Prostate gland (tissue), 2 donors: ENCODE measurements around the gene TRAF5. TPM values are rescaled to one million over a fixed set of nuclear protein-coding genes. Genes with fewer than 3 reads are reported as not detected.
"Not testable (repeated sequence)": the region's sequence is repeated elsewhere in the genome, so short reads cannot be mapped to it uniquely, and the experiment has no call there.

Experiments used
- DNase-seq: peaks from one replicate; pipeline ENCODE4 v3.0.0-alpha.2; 2019; ENCODE audit warnings: low spot score
- H3K27ac ChIP-seq, 2 donors: fragments of 200-600 bp; sonication (generic); 2 replicates each; pipeline ENCODE4 v1.5.1; 2017 to 2019
- H3K27me3 ChIP-seq: fragments of 200-600 bp; sonication (generic); replicated peaks from 2 replicates; pipeline ENCODE4 v1.5.1; 2019; ENCODE audit not compliant: insufficient read depth
- H3K36me3 ChIP-seq, 2 donors: fragments of 200-600 bp; sonication (generic); 1 replicate in 1 of 2; 2 replicates in 1 of 2; pipeline versions ENCODE4 v1.5.1 to v1.8.1; 2017 to 2019
- H3K4me1 ChIP-seq: fragments of 200-600 bp; sonication (generic); replicated peaks from 2 replicates; pipeline ENCODE4 v1.5.1; 2019
- H3K4me3 ChIP-seq, 2 donors: fragments of 200-600 bp; sonication (generic); 2 replicates each; pipeline ENCODE4 v1.5.1; 2017 to 2019
- H3K9me3 ChIP-seq: fragments of 200-600 bp; sonication (generic); 2 replicates; pipeline ENCODE4 v1.5.1; 2017
- POLR2A ChIP-seq: fragments of 450-650 bp; IDR thresholded peaks from one replicate; pipeline ENCODE4 v1.6.1; 2016; ENCODE audit warnings: antibody characterized with exemption, mild to moderate bottlenecking
- POLR2AphosphoS5 ChIP-seq: sonication (generic); formaldehyde crosslinking; IDR thresholded peaks from one replicate; pipeline ENCODE4 v1.6.1; 2017; ENCODE audit warnings: antibody characterized with exemption
- WGBS: methylation state at CpG from one replicate; pipeline ENCODE4 v1.1.5; 2018; 5-methylcytosine and 5-hydroxymethylcytosine counted together
- intact Hi-C: fragments of 100-400 bp; cut with DNase I; formaldehyde crosslinking; loops from one replicate; pipeline ENCODE4 v1.14.2; 2022
- total RNA-seq, 2 donors: library from RNA; depleted of rRNA; stranded (reverse); fragments of >200 nt; gene quantifications; one replicate each; pipeline ENCODE4 v1.1.0, GENCODE V29; 2016
- TF ChIP-seq, protein P1 (sequence below), 4 experiments: fragments of 200-600 bp in 2 of 4; fragments of 450-650 bp in 2 of 4; sonication (generic) in 2 of 4; IDR thresholded peaks; 1 replicate in 3 of 4; 2 replicates in 1 of 4; pipeline ENCODE4 v1.5.1; 2016 to 2019; ENCODE audit warnings: antibody characterized with exemption in 4 of 4, mild to moderate bottlenecking in 2 of 4, moderate library complexity in 2 of 4

Gene TRAF5
- total RNA-seq, 2 donors from 2014 or later = 8.0 to 12.6 TPM

GRCh38 chr1:211347077-211347844 lies 20.6 kb downstream of the TRAF5 start:
- no peaks in the 10 kb centered on the region for H3K27me3 ChIP-seq
- intact Hi-C loops = no loop called here
- no peak overlapping the region for H3K27ac ChIP-seq
- no peak for TF ChIP-seq POLR2AphosphoS5
- TF ChIP-seq, protein P1, sequence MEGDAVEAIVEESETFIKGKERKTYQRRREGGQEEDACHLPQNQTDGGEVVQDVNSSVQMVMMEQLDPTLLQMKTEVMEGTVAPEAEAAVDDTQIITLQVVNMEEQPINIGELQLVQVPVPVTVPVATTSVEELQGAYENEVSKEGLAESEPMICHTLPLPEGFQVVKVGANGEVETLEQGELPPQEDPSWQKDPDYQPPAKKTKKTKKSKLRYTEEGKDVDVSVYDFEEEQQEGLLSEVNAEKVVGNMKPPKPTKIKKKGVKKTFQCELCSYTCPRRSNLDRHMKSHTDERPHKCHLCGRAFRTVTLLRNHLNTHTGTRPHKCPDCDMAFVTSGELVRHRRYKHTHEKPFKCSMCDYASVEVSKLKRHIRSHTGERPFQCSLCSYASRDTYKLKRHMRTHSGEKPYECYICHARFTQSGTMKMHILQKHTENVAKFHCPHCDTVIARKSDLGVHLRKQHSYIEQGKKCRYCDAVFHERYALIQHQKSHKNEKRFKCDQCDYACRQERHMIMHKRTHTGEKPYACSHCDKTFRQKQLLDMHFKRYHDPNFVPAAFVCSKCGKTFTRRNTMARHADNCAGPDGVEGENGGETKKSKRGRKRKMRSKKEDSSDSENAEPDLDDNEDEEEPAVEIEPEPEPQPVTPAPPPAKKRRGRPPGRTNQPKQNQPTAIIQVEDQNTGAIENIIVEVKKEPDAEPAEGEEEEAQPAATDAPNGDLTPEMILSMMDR (IDR thresholded peaks at IDR 0.05) = no peak
- no peak for TF ChIP-seq POLR2A
- no peaks in the 10 kb centered on the region for H3K9me3 ChIP-seq
- no peak overlapping the region for H3K4me3 ChIP-seq
- no peak for DNase-seq
- WGBS = 91% methylated on average over 4 of the region's 4 CpGs
- no peaks in the 10 kb centered on the region for H3K36me3 ChIP-seq
- no peaks in the 10 kb centered on the region for H3K4me1 ChIP-seq

DNA sequence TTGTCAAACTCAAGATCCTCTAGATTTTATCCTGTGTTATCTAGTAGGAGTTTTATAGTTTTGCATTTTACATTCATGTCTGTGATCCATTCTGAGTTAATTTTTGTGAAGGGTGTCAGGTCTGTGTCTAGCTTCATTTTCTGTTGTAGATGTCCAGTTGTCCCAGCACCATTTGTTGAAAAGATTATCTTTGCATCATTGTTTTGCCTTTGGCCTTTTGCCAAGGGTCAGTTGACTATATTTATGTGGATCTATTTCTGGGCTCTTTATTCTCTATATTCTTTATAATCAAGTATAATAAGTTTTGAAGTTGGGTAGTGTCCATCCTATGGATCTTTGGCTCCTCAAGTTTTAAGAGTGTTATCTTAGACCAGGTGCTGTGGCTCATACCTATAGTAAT lies 21.9 kb downstream of the TRAF5 start:
- no peak for DNase-seq
- H3K4me1 ChIP-seq = no peaks in the 10 kb centered on the region
- no peak for TF ChIP-seq POLR2A
- TF ChIP-seq POLR2AphosphoS5 = no peak
- TF ChIP-seq, protein P1 (IDR thresholded peaks at IDR 0.05) = no peak
- no peak overlapping the region for H3K27ac ChIP-seq
- H3K4me3 ChIP-seq = no peak overlapping the region
- intact Hi-C loops = no loop called here
- no peaks in the 10 kb centered on the region for H3K9me3 ChIP-seq
- no peaks in the 10 kb centered on the region for H3K36me3 ChIP-seq
- no peaks in the 10 kb centered on the region for H3K27me3 ChIP-seq

DNA sequence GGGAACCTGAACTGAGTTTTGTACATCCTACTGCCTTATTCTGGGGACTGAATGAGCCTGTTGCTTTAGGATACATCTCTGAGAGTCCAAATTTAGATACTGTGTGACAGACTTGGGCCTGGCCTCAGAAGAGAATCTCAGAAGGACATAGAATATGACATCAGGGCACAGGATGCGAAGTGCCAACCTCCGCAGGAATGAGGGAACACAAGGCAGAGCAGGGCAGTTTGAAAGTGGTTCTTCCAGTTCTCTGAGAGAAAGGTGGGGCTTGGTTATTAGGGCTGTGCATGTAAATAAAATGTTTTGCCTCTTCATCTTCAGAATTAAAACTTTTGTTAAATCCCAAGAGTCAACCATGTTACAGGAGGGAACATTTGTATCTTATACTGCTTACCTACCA lies 23.1 kb downstream of the TRAF5 start:
- 48% methylated on average over 2 of the region's 2 CpGs for WGBS
- Histone ChIP-seq H3K27me3 (no peaks in the 10 kb centered on the region), H3K4me1 (no peaks in the 10 kb centered on the region), H3K36me3 (no peaks in the 10 kb centered on the region), H3K27ac (no peak overlapping the region), H3K4me3 (no peak overlapping the region), H3K9me3 (no peaks in the 10 kb centered on the region)
- DNase-seq = no peak
- no peak for TF ChIP-seq POLR2A
- TF ChIP-seq POLR2AphosphoS5 = peak; percentile 18
- intact Hi-C loops = no loop called here

DNA sequence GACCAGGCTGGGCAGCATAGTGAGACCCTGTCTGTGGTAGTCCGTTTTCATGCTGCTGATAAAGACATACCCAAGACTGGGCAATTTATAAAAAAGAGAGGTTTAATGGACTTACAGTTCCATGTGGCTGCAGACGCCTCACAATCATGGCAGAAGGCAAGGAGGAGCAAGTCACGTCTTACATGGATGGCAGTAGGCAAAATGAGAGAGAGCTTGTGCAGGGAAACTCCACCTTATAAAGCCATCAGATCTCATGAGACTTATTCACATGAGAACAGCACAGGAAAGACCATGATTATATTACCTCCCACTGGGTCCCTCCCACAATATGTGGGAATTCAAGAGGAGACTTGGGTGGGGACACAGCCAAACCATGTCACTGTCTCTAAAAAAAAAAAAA lies 25.4 kb downstream of the TRAF5 start:
- intact Hi-C loops, H3K27me3 ChIP-seq, H3K36me3 ChIP-seq, DNase-seq, H3K9me3 ChIP-seq, H3K27ac ChIP-seq, H3K4me3 ChIP-seq, H3K4me1 ChIP-seq: not testable (repeated sequence)
- 96% methylated on average over 3 of the region's 3 CpGs for WGBS

- intact Hi-C loops = no loop called here
- Histone ChIP-seq H3K9me3 (no peaks in the 10 kb centered on the region), H3K36me3 (no peaks in the 10 kb centered on the region), H3K4me1 (no peaks in the 10 kb centered on the region), H3K4me3 (no peak overlapping the region), H3K27me3 (no peaks in the 10 kb centered on the region), H3K27ac (no peak overlapping the region)
- 95% methylated on average over 2 of the region's 2 CpGs for WGBS
- TF ChIP-seq, protein P1 (IDR thresholded peaks at IDR 0.05) = no peak
- TF ChIP-seq POLR2AphosphoS5 (no peak), POLR2A (no peak)
- no peak for DNase-seq
These were observed 25.8 kb downstream of the TRAF5 start for GRCh38 chr1:211352465-211352864.

- Histone ChIP-seq H3K36me3 (no peaks in the 10 kb centered on the region), H3K27me3 (no peaks in the 10 kb centered on the region), H3K4me3 (no peak overlapping the region), H3K4me1 (no peaks in the 10 kb centered on the region), H3K9me3 (no peaks in the 10 kb centered on the region), H3K27ac (no peak overlapping the region)
- peak; percentile 34 for DNase-seq
- 85% methylated on average over 8 of the region's 8 CpGs for WGBS
- intact Hi-C loops = no loop called here
- no peak for TF ChIP-seq POLR2AphosphoS5
- TF ChIP-seq, protein P1 (IDR thresholded peaks at IDR 0.05) = peak; percentile 11 to 63 (median 61)
These were observed 26.4 kb downstream of the TRAF5 start for GRCh38 chr1:211352985-211353515.
